IMR-90 (cell line): Measurements from ENCODE around the gene DMXL2. TPM values are rescaled to one million over a fixed set of nuclear protein-coding genes. Genes with fewer than 3 reads are reported as not detected.

Experiments used
- ATAC-seq: fragments of 200-7000 bp; cut with Tn5 transposase; 2 replicates; pipeline ENCODE4 v1.9.1; 2020; ENCODE audit warnings: low read depth, mild to moderate bottlenecking, moderate library complexity
- BruUV-seq: library from RNA; stranded (reverse); fragments of 400-500 nt; replicated peaks from 2 replicates; lab custom pipeline; 2021; lab: Mats Ljungman, UMichigan
- CTCF ChIA-PET: fragments of 300-600 bp; formaldehyde crosslinking; extraction: SDS; loops from one replicate; lab custom pipeline; 2021; ENCODE audit warnings: antibody characterized with exemption; lab: Yijun Ruan, JAX
- POLR2A ChIA-PET: fragments of 300-600 bp; sonication (Branson Sonifier 250); formaldehyde crosslinking; loops from one replicate; lab custom pipeline; 2022; ENCODE audit warnings: antibody characterized with exemption; ENCODE audit not compliant: unreplicated experiment; lab: Charles Lee
- DNase-seq: peaks from one replicate; pipeline ENCODE4 v3.0.0; 2013
- H2AFZ ChIP-seq: replicated peaks from 2 replicates; pipeline ENCODE3; 2013; ENCODE audit warnings: low read length, mild to moderate bottlenecking; ENCODE audit not compliant: poor library complexity
- H2AK5ac ChIP-seq: 2 replicates; pipeline ENCODE4 v1.6.1; 2013; ENCODE audit warnings: low read depth, low read length, inconsistent platforms
- H2AK9ac ChIP-seq: replicated peaks from 2 replicates; pipeline ENCODE3; 2013; ENCODE audit warnings: mild to moderate bottlenecking, low read depth, low read length, moderate library complexity; ENCODE audit not compliant: poor library complexity
- H2BK120ac ChIP-seq: 2 replicates; pipeline ENCODE4 v1.6.1; 2013; ENCODE audit warnings: low read depth, low read length, inconsistent platforms
- H2BK15ac ChIP-seq: 3 replicates; pipeline ENCODE4 v1.6.1; 2013; ENCODE audit warnings: low read depth, low read length, inconsistent platforms
- H2BK20ac ChIP-seq: 2 replicates; pipeline ENCODE4 v1.6.1; 2013; ENCODE audit warnings: low read depth, mild to moderate bottlenecking, inconsistent platforms, low read length, moderate library complexity
- H2BK5ac ChIP-seq: 2 replicates; pipeline ENCODE4 v1.6.1; 2013; ENCODE audit warnings: mild to moderate bottlenecking, low read depth, low read length, inconsistent platforms; ENCODE audit not compliant: poor library complexity, severe bottlenecking
- H3K14ac ChIP-seq: replicated peaks from 2 replicates; pipeline ENCODE4 v1.6.1; 2013; ENCODE audit warnings: low read depth, low read length, inconsistent platforms
- H3K18ac ChIP-seq: 2 replicates; pipeline ENCODE4 v1.6.1; 2013; ENCODE audit warnings: low read depth, low read length, control low read depth
- H3K23ac ChIP-seq: 2 replicates; pipeline ENCODE4 v1.6.1; 2013; ENCODE audit warnings: low read depth, low read length, inconsistent platforms
- H3K27ac ChIP-seq: 2 replicates; pipeline ENCODE4 v1.5.1; 2013; ENCODE audit warnings: mild to moderate bottlenecking, control low read depth, low read length; ENCODE audit not compliant: insufficient read depth
- H3K27me3 ChIP-seq: 2 replicates; pipeline ENCODE4 v1.6.1; 2013; ENCODE audit warnings: low read length; ENCODE audit not compliant: control insufficient read depth, insufficient read depth
- H3K36me3 ChIP-seq: 2 replicates; pipeline ENCODE4 v1.6.1; 2013; ENCODE audit warnings: low read length, mixed read lengths; ENCODE audit not compliant: control insufficient read depth, insufficient read depth
- H3K4ac ChIP-seq: 2 replicates; pipeline ENCODE4 v1.6.1; 2013; ENCODE audit warnings: low read depth, low read length, inconsistent platforms
- H3K4me1 ChIP-seq: 2 replicates; pipeline ENCODE4 v1.6.1; 2013; ENCODE audit warnings: low read length, mixed read lengths; ENCODE audit not compliant: control insufficient read depth, insufficient read depth
- H3K4me2 ChIP-seq: 2 replicates; pipeline ENCODE4 v1.6.1; 2013; ENCODE audit warnings: low read depth, mild to moderate bottlenecking, control low read depth, low read length, moderate library complexity
- H3K4me3 ChIP-seq: 2 replicates; pipeline ENCODE4 v1.5.1; 2013; ENCODE audit warnings: low read depth, mild to moderate bottlenecking, control low read depth, low read length, moderate library complexity; ENCODE audit not compliant: insufficient read depth
- H3K56ac ChIP-seq: 2 replicates; pipeline ENCODE4 v1.6.1; 2013; ENCODE audit warnings: low read length, inconsistent platforms; ENCODE audit not compliant: insufficient read depth; ENCODE audit errors: extremely low read depth
- H3K79me1 ChIP-seq, 2 experiments: 2 replicates each; pipeline ENCODE4 v1.6.1; 2013; ENCODE audit warnings: low read length in 2 of 2, inconsistent platforms in 1 of 2, low read depth in 1 of 2
- H3K9ac ChIP-seq: 2 replicates; pipeline ENCODE4 v1.6.1; 2013; ENCODE audit warnings: low read depth, low read length, control low read depth
- H3K9me1 ChIP-seq: 2 replicates; pipeline ENCODE4 v1.6.1; 2013; ENCODE audit warnings: low read length, inconsistent platforms; ENCODE audit not compliant: insufficient read depth
- H3K9me3 ChIP-seq: 2 replicates; pipeline ENCODE4 v1.6.1; 2013; ENCODE audit warnings: low read length; ENCODE audit not compliant: control insufficient read depth, insufficient read depth
- H4K20me1 ChIP-seq: 2 replicates; pipeline ENCODE4 v1.6.1; 2013; ENCODE audit warnings: low read length, inconsistent platforms; ENCODE audit not compliant: insufficient read depth
- H4K5ac ChIP-seq: 2 replicates; pipeline ENCODE4 v1.6.1; 2013; ENCODE audit warnings: mild to moderate bottlenecking, low read depth, low read length, control low read depth
- H4K8ac ChIP-seq, 2 experiments: 2 replicates each; pipeline ENCODE4 v1.6.1; 2013; ENCODE audit warnings: low read depth in 2 of 2, low read length in 2 of 2, control low read depth in 1 of 2, inconsistent platforms in 1 of 2
- H4K91ac ChIP-seq: 2 replicates; pipeline ENCODE4 v1.6.1; 2013; ENCODE audit warnings: low read depth, low read length, inconsistent platforms; ENCODE audit not compliant: insufficient read depth
- BHLHE40 ChIP-seq: fragments of 150-350 bp; IDR thresholded peaks from 2 replicates; pipeline ENCODE4 v1.6.1; 2016; ENCODE audit warnings: mild to moderate bottlenecking, low read depth, low read length
- CEBPB ChIP-seq: IDR thresholded peaks from 2 replicates; pipeline ENCODE4 v1.6.1; 2012; ENCODE audit warnings: low read depth, low read length, improper control_type of control experiment
- CHD1 ChIP-seq: IDR thresholded peaks from 2 replicates; pipeline ENCODE4 v1.6.1; 2012; ENCODE audit warnings: low read depth, low read length, improper control_type of control experiment
- CTCF ChIP-seq: conservative IDR thresholded peaks from 2 replicates; pipeline ENCODE4 v1.5.1; 2012; ENCODE audit warnings: mild to moderate bottlenecking, low read depth, low read length, improper control_type of control experiment
- FOS ChIP-seq: fragments of 150-350 bp; IDR thresholded peaks from 2 replicates; pipeline ENCODE4 v1.6.1; 2016; ENCODE audit warnings: low read depth, low read length
- MAFK ChIP-seq: IDR thresholded peaks from 2 replicates; pipeline ENCODE4 v1.6.1; 2012; ENCODE audit warnings: low read depth, low read length, improper control_type of control experiment
- MAZ ChIP-seq: IDR thresholded peaks from 2 replicates; pipeline ENCODE4 v1.6.1; 2012; ENCODE audit warnings: low read depth, mild to moderate bottlenecking, low read length, improper control_type of control experiment, moderate library complexity, borderline replicate concordance
- MXI1 ChIP-seq: IDR thresholded peaks from 2 replicates; pipeline ENCODE4 v1.6.1; 2012; ENCODE audit warnings: low read depth, mild to moderate bottlenecking, low read length, moderate library complexity, borderline replicate concordance
- NFE2L2 ChIP-seq: fragments of 150-350 bp; IDR thresholded peaks from 2 replicates; pipeline ENCODE4 v1.6.1; 2016; ENCODE audit warnings: low read depth, mild to moderate bottlenecking, low read length
- POLR2A ChIP-seq: IDR thresholded peaks from 2 replicates; pipeline ENCODE4 v1.6.1; 2012; ENCODE audit warnings: mild to moderate bottlenecking, low read depth, low read length
- RFX5 ChIP-seq: IDR thresholded peaks from 2 replicates; pipeline ENCODE4 v1.8.0; 2012; ENCODE audit warnings: low read depth, mild to moderate bottlenecking, low read length, moderate library complexity
- SMC3 ChIP-seq: fragments of 150-350 bp; IDR thresholded peaks from 2 replicates; pipeline ENCODE4 v1.6.1; 2016; ENCODE audit warnings: low read depth, mild to moderate bottlenecking, antibody characterized with exemption, low read length, moderate library complexity
- USF2 ChIP-seq: fragments of 150-350 bp; IDR thresholded peaks from 2 replicates; pipeline ENCODE4 v1.6.1; 2017; ENCODE audit warnings: mild to moderate bottlenecking, antibody characterized with exemption, low read length, low read depth
- dilution Hi-C: fragments of 300-500 bp; cut with HindIII; formaldehyde crosslinking; loops from one replicate; pipeline ENCODE4 v1.14.3; 2018; ENCODE audit warnings: low sequenced_read_pairs; ENCODE audit not compliant: unreplicated experiment
- in situ Hi-C: fragments of 300-500 bp; cut with MboI; formaldehyde crosslinking; loops from 3 replicates; pipeline ENCODE4 v1.14.3; 2019; ENCODE audit warnings: low sequenced_read_pairs, inconsistent platforms, mixed read lengths
- intact Hi-C: fragments of 100-400 bp; cut with micrococcal nuclease; formaldehyde crosslinking; loops from 2 replicates; pipeline ENCODE4 v1.10.0; 2022
- polyA plus RNA-seq, 3 experiments: library from polyadenylated mRNA; depleted of rRNA; stranded (reverse); fragments of >200 nt; gene quantifications; 2 replicates each; pipeline ENCODE4 v1.2.3, GENCODE V29; 2012; ENCODE audit warnings: low replicate concordance in 1 of 3
- total RNA-seq: library from RNA; depleted of rRNA; stranded (reverse); fragments of >200 nt; gene quantifications from 2 replicates; pipeline ENCODE4 v1.2.3, GENCODE V29; 2012
- TF ChIP-seq, protein P1 (sequence below): fragments of 150-350 bp; IDR thresholded peaks from 2 replicates; pipeline ENCODE4 v1.6.1; 2016; ENCODE audit warnings: low read depth, mild to moderate bottlenecking, low read length, moderate library complexity, borderline replicate concordance

Gene DMXL2
- total and polyA plus RNA-seq, 2 of the 4 experiments (the other 2 are of a cell fraction), result 9.7 to 21.9 TPM

GRCh38 chr15:51475736-51476135 lies 146.8 kb downstream of the DMXL2 start:
- Histone ChIP-seq H2BK5ac (no peak overlapping the region), H3K9me1 (no peaks in the 10 kb centered on the region), H3K79me1 (no peaks in the 10 kb centered on the region), H3K9ac (no peak overlapping the region), H3K23ac (no peak overlapping the region), H4K5ac (no peak overlapping the region), H3K4me1 (no peaks in the 10 kb centered on the region), H3K4me2 (no peak overlapping the region), H3K56ac (no peak overlapping the region), H2BK20ac (no peak overlapping the region), H3K27me3 (no peaks in the 10 kb centered on the region), H2AK5ac (no peak overlapping the region), H2BK120ac (no peak overlapping the region), H3K4ac (no peak overlapping the region), H4K91ac (no peak overlapping the region), H4K8ac (no peak overlapping the region), H3K27ac (no peak overlapping the region; the same call in 1 of the 2 replicates), H3K4me3 (no peak overlapping the region), H2AK9ac (no peak overlapping the region), H3K14ac (no peak overlapping the region), H2BK15ac (no peak overlapping the region), H3K18ac (no peak overlapping the region), H4K20me1 (no peaks in the 10 kb centered on the region), H3K36me3 (no peaks in the 10 kb centered on the region), H3K9me3 (no peaks in the 10 kb centered on the region), H2AFZ (no peak overlapping the region)
- in situ Hi-C loops, result no loop called here
- TF ChIP-seq MXI1 (no peak), CHD1 (no peak), NFE2L2 (no peak), USF2 (no peak), POLR2A (no peak), CEBPB (no peak), BHLHE40 (no peak), MAFK (no peak), CTCF (no peak), RFX5 (no peak), MAZ (no peak), SMC3 (no peak), FOS (no peak)
- TF ChIP-seq, protein P1, sequence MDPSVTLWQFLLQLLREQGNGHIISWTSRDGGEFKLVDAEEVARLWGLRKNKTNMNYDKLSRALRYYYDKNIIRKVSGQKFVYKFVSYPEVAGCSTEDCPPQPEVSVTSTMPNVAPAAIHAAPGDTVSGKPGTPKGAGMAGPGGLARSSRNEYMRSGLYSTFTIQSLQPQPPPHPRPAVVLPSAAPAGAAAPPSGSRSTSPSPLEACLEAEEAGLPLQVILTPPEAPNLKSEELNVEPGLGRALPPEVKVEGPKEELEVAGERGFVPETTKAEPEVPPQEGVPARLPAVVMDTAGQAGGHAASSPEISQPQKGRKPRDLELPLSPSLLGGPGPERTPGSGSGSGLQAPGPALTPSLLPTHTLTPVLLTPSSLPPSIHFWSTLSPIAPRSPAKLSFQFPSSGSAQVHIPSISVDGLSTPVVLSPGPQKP, result no peak
- BruUV-seq, result no TSS peak
- DNase-seq (no peak), ATAC-seq (peak; percentile 46; the same call in 1 of the 2 replicates)
- dilution Hi-C loops, result no loop called here
- ChIA-PET CTCF (no interaction called here), POLR2A (no interaction called here)
- intact Hi-C loops, result loop anchor here (1.0 kb wide), 1 partner anchor 19 kb away; no protein-coding TSS in a partner anchor
